ENCODE results near the gene NLGN3. TPM values are rescaled to one million over a fixed set of nuclear protein-coding genes. Genes with fewer than 3 reads are reported as not detected.

The NLGN3 gene
- total and polyA plus RNA-seq, 2 of the 8 experiments (the other 6 are each of a cell fraction or from before 2014, with no cell fraction given): 12.0 to 14.8 TPM

DNA sequence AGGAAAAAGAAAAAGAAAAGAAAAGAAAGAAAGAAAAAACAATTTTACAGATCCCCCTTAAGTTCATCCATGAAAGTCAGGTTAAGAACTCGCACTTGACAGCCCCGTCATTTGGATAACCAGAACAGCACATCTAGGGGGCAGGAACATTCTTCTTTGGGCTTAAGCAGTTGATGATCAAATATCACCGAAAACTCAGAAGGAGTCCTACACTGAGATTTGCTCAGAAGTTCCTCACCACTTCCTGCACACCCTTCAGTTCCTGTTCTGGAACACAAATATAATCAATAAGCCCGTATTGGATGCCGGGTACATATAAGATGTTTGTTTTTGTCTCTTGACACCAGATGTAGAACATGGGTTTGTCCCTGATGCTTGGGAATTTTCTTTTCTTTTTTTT lies 14.7 kb downstream of the NLGN3 start:
- Histone ChIP-seq H3K79me2 (ENCODE audit: control insufficient read depth in 1 of 2, insufficient read depth in 2 of 2, low read length in 2 of 2) (no peaks in the 10 kb centered on the region), H2AK5ac (ENCODE audit: low read depth, low read length) (no peak overlapping the region), H4K20me1 (replicated peaks in 1 of 2; ENCODE audit: control insufficient read depth in 1 of 2, insufficient read depth in 2 of 2, low read length in 2 of 2) (no peaks in the 10 kb centered on the region), H3K4me3 (ENCODE audit: extremely low read depth in 1 of 4, insufficient read depth in 2 of 4, low read depth in 3 of 4, low read length in 4 of 4) (no peak overlapping the region), H3K56ac (replicated peaks; ENCODE audit: insufficient read length, low read depth, low read length) (no peak overlapping the region), H3K27me3 (replicated peaks in 1 of 4; ENCODE audit: control insufficient read depth in 3 of 4, extremely low read depth in 1 of 4, insufficient read depth in 3 of 4, low read length in 3 of 4) (no peaks in the 10 kb centered on the region), H4K5ac (ENCODE audit: insufficient read length, low read depth, low read length) (no peak overlapping the region), H3K4ac (replicated peaks; ENCODE audit: insufficient read length, low read depth, low read length) (no peak overlapping the region), H2AFZ (ENCODE audit: low read length) (no peak overlapping the region), H3K9ac (replicated peaks in 1 of 4; ENCODE audit: extremely low read depth in 1 of 4, low read depth in 3 of 4, low read length in 3 of 4) (no peak overlapping the region), H3K27ac (ENCODE audit: low read depth, low read length) (no peak overlapping the region), H3K23me2 (ENCODE audit: low read depth, low read length) (no peaks in the 10 kb centered on the region; the same call in 1 of the 2 replicates), H4K91ac (replicated peaks; ENCODE audit: insufficient read length, low read length) (no peak overlapping the region), H2BK15ac (ENCODE audit: low read length) (no peak overlapping the region), H2BK12ac (ENCODE audit: low read depth, low read length) (no peak overlapping the region), H2BK20ac (ENCODE audit: low read length) (no peak overlapping the region), H3K36me3 (ENCODE audit: control insufficient read depth in 2 of 4, insufficient read depth in 4 of 4, low read length in 3 of 4) (peaks cover 0 to 7% (median 2%) of the 10 kb centered on the region in 4 experiments; a peak in 4 of 8 replicates), H3K4me2 (ENCODE audit: insufficient read depth in 1 of 2, low read depth in 2 of 2, low read length in 2 of 2) (no peak overlapping the region), H3K14ac (ENCODE audit: insufficient read length) (no peak overlapping the region), H3K9me3 (ENCODE audit: insufficient read depth in 2 of 2, low read depth in 1 of 2, low read length in 1 of 2) (no peaks in the 10 kb centered on the region), H2BK120ac (replicated peaks; ENCODE audit: low read depth, low read length) (no peak overlapping the region), H3K23ac (ENCODE audit: insufficient read length) (no peak overlapping the region), H3K18ac (ENCODE audit: extremely low read depth, low read length) (no peak overlapping the region), H3K79me1 (ENCODE audit: low read depth, low read length) (no peaks in the 10 kb centered on the region), H3K4me1 (replicated peaks in 1 of 4; ENCODE audit: control insufficient read depth in 3 of 4, insufficient read depth in 4 of 4, low read length in 3 of 4) (no peaks in the 10 kb centered on the region), H4K8ac (ENCODE audit: extremely low read depth, insufficient read depth, low read length) (no peak overlapping the region), H2BK5ac (ENCODE audit: low read depth, low read length) (no peak overlapping the region)
- no peak for FAIRE-seq
- DNase-seq (ENCODE audit: low read depth in 1 of 2, low spot score in 2 of 2): no peak
- ChIA-PET POLR2A (ENCODE audit: partially characterized antibody) (no interaction called here), CTCF (ENCODE audit: partially characterized antibody) (no interaction called here)
- WGBS, 2 experiments (ENCODE audit: extremely low coverage in 1 of 2, insufficient coverage in 1 of 2, insufficient read length in 1 of 2, insufficient replicate concordance in 2 of 2, low coverage in 1 of 2, low lambda C conversion rate in 2 of 2, missing lambda C conversion rate in 1 of 2): 100% methylated on average over 3 of the region's 5 CpGs; no CpG with 5 or more reads in 1 of the 2 experiments
- TF ChIP-seq SIRT6 (IDR thresholded peaks at IDR 0.05; ENCODE audit: low read length) (no peak), TEAD4 (IDR thresholded peaks at IDR 0.05; ENCODE audit: low read depth, low read length) (no peak), RAD21 (IDR thresholded peaks at IDR 0.05 in 1 of 2, conservative IDR thresholded peaks at IDR 0.05 in 1 of 2; ENCODE audit: low read depth in 2 of 2, low read length in 2 of 2) (no peak), SP1 (IDR thresholded peaks at IDR 0.05; ENCODE audit: low read depth, low read length) (no peak), RFX5 (IDR thresholded peaks at IDR 0.05; ENCODE audit: borderline replicate concordance, low read depth, low read length) (no peak), BACH1 (IDR thresholded peaks at IDR 0.05; ENCODE audit: low read length) (no peak), JUN (IDR thresholded peaks at IDR 0.05; ENCODE audit: low read depth, low read length) (no peak), SUZ12 (IDR thresholded peaks at IDR 0.05; ENCODE audit: low read length) (no peak), EZH2 (IDR thresholded peaks at IDR 0.05; ENCODE audit: low read depth, low read length, severe bottlenecking) (no peak)
- TF ChIP-seq, protein P1, sequence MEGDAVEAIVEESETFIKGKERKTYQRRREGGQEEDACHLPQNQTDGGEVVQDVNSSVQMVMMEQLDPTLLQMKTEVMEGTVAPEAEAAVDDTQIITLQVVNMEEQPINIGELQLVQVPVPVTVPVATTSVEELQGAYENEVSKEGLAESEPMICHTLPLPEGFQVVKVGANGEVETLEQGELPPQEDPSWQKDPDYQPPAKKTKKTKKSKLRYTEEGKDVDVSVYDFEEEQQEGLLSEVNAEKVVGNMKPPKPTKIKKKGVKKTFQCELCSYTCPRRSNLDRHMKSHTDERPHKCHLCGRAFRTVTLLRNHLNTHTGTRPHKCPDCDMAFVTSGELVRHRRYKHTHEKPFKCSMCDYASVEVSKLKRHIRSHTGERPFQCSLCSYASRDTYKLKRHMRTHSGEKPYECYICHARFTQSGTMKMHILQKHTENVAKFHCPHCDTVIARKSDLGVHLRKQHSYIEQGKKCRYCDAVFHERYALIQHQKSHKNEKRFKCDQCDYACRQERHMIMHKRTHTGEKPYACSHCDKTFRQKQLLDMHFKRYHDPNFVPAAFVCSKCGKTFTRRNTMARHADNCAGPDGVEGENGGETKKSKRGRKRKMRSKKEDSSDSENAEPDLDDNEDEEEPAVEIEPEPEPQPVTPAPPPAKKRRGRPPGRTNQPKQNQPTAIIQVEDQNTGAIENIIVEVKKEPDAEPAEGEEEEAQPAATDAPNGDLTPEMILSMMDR (IDR thresholded peaks at IDR 0.05; ENCODE audit: control extremely low read depth in 1 of 3, insufficient read depth in 1 of 3, low read depth in 1 of 3, low read length in 3 of 3): no peak
- TF ChIP-seq, protein P2, sequence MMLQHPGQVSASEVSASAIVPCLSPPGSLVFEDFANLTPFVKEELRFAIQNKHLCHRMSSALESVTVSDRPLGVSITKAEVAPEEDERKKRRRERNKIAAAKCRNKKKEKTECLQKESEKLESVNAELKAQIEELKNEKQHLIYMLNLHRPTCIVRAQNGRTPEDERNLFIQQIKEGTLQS (IDR thresholded peaks at IDR 0.05; ENCODE audit: insufficient read depth, low read depth, low read length): no peak
